HG03460 (cell line): ENCODE measurements around the gene GOLGA3.
"Not testable (repeated sequence)": the region's sequence is repeated elsewhere in the genome, so short reads cannot be mapped to it uniquely, and the experiment has no call there.

ENCODE experiments used
- ATAC-seq: cut with Tn5 transposase; IDR thresholded peaks from one replicate; pipeline ENCODE4 v1.9.1; 2021; ENCODE audit not compliant: unreplicated experiment

GOLGA3 gene

DNA sequence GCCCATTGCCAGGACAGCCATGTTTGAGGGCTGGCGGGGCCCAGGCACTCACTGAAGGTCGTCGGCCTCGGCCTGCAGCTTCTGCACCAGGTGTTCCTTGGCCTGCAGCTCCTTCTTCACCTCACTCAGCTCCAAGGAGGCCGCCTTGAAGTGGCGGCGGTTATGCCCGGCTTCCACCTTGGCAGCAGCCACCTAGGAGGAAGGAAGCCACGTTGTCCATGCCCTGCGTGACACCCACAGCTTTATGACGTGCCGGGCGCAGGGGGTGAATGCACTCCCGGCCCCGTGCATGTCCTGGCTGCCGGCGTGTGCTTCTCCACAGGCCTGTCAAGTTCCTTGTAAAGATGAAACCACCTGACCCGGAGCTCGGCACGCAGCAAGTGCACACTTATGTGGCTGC lies 51.1 kb downstream of the GOLGA3 start:
- no peak for ATAC-seq

DNA sequence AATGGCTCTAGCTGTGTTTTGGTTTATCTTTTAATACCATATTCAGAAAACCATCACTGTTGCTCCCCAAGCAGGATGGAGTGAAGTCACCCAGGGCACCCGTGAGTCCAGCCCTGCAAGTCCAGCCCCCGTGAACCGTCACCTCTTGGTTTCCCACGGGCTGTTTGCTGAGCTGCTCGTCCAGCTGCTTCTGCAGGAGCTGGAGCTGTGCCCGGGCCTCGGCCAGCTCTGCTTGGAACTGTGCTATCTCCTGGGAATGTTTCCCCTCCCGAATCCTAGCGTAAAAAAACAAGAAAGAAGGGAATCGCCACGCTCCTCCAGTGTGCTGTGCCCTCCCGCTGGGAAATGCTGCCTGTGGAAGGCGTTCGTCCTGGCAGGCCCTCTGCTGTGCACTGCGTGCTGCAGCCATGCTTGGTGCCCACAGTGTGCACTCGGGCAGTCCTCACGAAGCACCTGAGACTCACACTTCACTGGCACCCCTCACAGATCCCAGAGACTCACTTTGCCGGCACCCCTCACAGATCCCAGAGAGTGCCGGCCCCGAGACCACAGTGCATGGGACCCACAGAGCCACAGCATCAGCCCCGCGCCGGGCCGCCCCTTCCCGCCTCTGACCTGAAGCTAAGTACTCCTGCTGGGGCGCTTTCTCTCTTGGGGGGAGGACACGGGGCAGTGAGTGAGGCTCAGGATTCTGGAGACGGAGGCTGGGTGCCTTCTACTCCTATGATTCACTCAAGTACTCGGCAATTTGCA lies 51.7 kb downstream of the GOLGA3 start:
- no peak for ATAC-seq

DNA sequence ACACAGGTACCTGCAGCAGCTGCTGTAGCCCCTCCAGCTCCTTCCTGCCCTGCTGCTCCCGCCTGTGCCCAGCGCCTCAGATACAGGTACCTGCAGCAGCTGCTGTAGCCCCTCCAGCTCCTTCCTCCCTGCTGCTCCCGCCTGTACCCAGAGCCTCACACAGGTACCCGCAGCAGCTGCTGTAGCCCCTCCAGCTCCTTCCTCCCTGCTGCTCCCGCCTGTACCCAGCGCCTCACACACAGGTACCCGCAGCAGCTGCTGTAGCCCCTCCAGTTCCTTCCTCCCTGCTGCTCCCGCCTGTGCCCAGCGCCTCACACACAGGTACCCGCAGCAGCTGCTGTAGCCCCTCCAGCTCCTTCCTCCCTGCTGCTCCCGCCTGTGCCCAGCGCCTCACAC lies 52.4 kb downstream of the GOLGA3 start:
- not testable (repeated sequence) for ATAC-seq

DNA sequence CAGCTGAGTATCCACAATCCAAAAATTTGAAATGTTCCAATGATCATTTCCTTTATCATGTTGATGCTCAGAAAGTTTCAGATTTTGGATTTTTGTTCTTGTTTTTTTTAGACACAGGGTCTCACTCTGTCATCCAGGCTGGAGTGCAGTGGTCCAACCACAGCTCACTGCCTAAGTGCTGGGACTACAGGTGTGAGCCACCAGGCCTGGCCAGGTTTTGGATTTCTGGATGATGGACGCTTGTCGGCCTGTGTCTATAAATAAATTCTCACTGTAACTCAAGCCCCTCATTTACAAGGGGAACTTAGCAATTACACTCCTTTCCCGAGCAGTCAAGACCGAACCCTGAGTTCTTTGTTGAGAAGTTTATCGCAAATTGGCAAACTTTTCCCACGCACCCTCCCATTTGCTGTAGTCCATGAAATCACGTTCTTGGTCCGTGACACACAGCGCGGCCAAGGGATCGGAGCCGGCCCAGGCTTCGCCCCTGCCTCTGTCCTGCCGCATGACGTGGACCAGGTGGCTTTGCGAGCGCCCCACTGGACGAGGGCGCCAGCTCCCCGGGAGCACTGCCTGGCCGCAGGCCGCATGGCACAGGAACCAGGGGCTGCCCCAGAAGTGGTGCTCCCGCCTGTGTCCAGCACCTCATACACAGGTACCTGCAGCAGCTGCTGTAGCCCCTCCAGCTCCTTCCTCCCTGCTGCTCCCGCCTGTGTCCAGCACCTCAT lies 53.0 kb downstream of the GOLGA3 start:
- ATAC-seq, result no peak

DNA sequence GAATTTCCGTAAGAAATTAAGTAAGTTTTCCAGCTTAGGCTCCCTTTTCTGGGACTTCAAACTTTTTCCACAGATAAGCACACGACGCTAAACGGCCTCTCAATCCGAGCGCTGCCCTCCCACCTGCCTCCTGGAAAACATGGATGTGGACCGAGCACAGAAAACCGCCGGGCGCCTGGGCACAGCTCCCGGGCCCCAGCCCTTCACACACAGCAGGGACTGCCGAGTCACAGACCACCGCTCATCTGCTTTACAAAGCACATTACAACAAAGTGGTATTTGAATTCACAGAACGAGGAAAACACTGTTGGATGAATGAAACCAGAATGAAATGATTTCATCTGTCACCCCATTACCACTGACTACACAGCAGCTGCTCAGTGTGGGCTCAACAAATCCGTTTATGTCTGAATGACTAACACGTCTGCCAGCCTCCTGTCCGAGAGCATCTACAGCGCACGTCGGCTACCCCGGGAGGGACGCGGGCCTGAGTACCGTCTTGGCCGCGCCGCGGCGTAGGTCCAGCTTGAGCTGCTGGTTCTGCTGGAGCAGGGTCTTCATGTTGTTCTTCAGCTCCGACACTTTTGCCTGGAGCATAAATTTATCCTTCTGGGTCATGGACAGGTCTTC lies 53.9 kb downstream of the GOLGA3 start:
- ATAC-seq, result no peak

DNA sequence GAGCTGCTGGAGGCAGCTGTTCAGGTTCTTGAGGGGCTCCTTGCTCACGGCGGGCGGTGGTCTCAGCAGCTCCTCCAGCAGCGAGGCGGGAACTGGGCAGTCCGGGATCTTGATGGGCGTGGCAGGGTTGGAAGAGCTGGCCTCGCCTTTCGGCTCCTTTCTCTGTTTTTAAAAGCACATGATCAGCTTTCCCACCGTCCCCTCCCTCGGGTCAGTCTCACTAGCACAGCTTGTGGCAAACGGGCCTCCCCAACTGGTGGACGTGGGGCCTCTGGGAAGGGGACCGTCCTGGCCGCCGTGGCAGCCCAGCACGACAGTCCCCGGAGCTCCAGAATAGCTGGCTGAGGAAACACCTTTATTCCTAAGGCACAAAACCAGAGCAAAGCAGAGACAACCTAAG lies 54.5 kb downstream of the GOLGA3 start:
- ATAC-seq, result no peak

DNA sequence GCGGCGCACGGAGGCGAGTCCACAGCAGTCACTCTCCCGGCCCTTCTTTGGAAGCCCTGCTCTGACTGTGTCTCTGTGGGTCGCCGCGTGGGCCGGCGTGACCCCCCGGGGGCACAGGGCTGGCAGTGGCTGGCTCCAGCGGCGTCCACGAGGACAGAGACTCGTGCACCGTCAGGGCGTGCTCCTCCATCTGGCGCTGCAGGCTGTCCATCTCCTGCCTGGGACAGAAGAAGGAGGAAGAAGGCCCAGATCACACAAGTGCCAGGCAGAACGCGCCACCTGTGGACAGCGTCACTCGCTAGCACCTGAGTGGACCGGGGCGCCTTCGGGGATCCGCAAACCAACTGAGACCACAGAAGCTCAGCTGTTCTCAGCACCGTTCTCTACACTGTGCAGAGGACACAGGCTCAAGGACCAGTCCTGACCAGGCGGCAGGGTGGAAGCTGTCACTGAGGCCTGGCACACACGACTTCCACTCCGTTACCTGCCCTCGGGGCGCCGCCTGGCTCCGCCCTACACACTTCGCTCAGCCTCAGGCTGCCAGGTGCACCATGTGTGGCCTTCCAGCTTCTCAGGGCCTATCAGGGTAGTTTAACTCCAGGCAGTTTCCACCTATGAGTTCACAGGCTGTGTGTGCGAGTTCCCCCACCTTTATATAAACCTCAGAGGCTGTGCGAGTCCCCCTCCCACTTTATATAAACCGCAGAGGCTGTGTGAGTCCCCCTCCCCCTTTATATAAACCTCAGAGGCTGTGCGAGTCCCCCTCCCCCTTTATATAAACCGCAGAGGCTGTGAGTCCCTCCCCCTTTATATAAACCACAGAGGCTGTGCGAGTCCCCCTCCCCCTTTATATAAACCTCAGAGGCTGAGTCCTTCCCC lies 55.4 kb downstream of the GOLGA3 start:
- no peak for ATAC-seq

DNA sequence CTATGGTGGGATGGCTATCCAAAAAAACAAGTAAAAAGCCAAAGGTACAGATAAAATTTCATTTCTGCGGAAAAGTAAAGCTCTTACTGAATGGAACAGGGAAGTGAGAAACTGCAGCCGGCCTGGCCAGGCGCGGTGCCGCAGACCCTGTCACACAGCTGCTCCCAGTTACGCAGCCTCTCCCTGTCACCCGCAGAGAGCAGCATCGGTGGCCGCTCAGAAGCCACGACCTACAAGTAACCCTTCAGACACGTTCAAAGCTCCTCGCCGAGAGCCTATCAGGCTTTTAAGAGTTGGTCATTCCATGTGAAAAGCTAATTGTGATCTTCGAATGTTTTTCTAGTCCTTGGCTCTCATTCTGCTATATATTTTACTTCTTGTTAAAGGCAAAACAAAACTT lies 56.1 kb downstream of the GOLGA3 start:
- ATAC-seq, result no peak

DNA sequence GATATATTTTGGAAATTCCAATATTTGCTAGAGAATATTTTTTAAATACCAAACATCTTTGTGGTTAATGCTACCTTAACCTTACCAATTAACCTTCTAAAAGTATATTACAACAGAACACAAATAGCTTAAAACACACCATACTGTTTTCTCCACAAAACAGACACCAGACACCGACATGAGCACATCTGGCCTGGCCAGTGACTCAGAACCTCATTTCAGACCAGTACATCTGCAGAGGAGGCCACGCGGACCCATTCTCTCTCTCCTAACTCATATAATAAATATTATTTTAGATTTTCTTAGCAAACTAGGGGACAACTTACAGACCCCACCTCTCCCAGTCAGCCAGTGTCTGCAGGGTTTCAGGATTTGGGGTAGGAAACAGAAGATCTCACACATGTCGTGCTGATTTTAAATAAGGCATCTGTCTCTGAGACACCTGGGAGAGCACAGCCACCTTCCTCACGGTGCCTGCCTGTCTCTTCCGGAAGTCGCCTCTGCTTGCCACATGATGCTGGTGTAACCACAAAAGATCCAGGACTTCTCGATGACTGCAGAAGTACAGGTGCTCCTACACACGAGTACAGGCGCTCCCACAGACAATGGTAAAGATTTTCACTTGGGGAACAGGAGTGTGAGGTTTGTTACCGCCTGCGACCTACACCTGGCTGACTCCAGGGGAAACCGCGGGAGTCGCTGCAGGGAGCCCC lies 57.4 kb downstream of the GOLGA3 start:
- ATAC-seq, result no peak

DNA sequence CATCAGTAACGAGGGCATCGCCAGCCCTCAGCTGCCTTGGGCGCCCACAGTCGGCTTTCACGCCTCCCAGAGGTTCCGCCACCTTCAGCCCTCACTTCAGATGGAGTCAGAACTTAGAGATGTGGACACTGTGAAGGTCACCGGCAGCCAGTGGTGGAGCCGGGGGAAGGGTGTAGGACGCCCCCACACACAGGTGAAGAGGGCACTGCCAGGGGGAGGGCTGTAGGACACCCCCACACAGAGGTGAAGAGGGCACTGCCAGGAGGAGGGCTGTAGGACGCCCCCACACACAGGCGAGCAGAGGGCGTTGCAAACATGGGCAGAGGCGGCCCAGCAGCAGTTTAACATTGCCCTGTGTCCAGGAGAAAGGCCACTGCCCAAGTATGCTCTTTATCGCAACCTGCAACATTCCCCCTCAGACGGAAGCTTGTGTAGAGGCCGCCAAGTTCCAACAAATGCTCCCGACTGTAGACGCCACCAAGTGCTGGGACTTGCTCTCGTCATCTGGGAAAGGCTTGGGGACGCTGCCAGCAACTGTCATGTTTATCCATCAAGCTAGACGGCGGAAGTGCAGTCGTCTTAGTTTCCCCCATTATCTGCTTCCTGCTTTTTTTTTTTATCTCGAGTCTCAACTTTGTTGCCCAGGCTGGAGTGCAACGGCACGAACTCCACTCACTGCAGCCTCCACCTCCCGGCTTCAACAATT lies 62.1 kb downstream of the GOLGA3 start:
- ATAC-seq, result no peak

DNA sequence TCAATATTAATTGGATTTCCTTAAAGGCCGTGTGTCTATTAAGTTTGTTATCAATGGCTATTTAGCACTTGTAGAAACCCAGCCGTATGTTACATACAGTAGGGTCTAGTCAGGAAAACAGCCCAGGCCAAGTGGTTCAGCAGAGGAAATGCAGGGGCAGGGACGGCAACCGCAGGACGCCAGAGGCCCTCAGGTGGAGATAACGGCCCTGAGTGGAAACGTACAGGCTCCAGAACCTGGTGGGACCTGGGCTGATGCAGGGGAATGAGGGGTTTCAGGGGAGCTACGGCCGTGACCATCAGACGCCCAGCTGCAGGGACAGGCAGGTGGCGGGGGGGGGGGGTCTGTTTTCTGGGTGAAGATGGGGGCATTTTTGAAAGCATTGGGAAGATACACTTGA lies 63.3 kb downstream of the GOLGA3 start:
- no peak for ATAC-seq

DNA sequence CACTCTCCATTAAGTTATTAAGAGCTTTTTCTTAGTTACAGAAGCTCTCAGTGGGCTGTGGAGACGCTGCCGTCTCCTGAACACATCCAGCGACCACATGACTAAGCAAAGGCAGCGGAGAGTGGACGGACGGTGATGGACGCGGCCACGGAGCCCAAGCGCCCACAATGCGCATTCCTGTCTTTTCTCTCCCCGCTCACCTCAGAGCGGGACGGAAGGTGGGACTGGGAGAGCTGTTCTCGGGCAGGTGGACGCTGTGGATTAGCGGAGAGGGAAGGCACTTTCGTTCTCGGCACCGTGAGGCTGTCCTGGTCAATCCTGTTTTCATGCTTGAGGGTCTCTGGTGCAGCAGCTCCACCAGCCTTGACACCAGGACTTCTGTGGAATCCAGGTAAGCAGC lies 64.4 kb downstream of the GOLGA3 start:
- no peak for ATAC-seq

DNA sequence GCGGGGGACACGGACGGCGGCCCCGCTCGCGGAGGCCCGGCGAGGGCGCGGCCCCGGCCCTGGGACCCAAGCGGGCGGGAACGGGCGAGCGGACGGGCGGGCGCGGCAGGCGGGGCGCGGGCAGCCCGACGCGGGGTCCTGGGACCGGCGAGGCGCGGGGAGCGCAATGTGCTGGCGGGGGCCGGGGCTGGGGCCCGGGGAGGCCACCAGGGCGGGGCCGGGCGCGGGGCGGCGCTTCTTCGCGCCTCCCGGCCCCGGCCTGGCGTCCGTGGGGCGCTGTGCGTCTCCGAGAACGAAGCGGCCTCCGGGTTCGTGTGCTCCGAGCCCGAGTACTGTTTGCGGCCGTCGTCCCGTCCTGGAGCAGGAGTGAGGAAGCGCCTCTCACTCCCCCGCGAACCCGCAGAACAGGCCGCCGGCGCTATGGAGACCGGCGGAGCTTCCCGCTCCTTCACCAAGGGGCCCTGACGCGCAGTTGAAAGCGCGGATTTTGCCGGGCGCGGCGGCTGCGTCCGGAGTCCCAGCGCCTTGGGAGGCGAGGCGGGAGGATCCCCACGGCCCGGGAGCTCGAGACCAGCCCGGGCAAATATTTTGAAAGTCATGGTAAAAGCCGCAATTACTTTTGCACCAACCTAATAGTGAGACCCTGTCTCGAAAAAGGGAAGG lies 66.6 kb downstream of the GOLGA3 start:
- peak; percentile 65 for ATAC-seq

DNA sequence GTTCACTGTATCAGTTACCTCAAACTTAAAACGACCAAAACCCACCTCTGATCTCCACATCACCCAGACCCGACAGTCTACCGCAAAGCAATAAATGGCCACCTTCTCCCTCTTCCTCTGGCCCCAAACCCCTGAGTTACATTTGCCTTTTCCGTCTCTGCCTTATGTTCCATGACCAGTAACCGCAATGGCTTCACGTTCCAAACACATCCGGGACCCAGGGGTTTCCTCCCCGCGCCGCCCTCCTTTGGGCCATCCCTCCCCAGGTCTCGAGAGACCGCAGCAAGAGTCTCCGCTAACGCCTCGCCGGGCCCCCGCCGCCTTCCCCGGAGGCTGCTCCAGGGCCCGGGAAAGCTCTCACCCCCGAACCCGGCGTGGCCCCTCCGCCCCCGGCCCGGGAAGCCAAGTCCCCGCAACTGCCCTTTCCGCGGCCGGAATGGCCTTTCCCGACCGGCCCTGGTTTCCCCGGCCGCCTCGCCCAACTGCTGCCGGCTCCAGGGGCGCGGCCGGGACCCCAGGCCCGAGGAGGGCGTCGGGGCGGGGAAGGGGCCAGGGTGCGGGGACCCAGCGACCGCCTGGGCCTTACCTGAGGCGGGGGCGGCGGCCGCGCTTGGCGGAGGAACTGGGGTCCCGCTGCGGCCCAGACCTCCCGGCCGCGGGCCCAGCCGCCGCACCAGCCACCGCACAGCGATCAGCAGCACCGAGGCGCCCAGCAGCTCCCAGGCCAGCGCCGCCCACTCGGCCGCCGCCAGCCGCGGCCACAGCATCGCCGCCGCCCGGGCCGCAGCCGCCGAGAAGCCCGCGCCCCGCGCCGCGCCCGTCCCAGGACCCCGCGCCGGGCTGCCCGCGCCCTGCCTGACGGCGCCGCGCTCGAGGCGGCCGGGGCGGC lies 67.4 kb downstream of the GOLGA3 start, which contains the start of gene ANKLE2:
ANKLE2 (minus strand) TSS at position 801 of the 889 bp plus-strand sequence; CDS start at position 767, 34 bp downstream.
- ATAC-seq, result peak; percentile 14

DNA sequence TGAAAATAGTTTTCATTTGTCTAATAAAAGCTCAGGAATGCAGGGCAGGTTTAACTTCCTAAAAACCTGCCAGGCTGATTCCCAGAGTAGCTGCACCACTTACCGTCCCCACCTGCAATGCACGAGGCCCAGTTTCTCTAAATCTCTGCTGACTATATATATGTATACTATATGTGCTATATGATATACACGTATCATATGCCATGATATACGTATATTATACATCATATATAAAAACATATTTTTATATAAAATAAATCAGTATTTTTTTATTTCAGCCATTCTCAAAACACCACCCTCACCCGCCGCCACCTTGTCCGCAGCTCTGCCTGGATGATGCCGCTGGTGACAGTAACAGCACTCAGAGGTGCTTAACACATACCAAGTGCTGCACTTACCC lies 69.3 kb downstream of the GOLGA3 start:
- no peak for ATAC-seq

DNA sequence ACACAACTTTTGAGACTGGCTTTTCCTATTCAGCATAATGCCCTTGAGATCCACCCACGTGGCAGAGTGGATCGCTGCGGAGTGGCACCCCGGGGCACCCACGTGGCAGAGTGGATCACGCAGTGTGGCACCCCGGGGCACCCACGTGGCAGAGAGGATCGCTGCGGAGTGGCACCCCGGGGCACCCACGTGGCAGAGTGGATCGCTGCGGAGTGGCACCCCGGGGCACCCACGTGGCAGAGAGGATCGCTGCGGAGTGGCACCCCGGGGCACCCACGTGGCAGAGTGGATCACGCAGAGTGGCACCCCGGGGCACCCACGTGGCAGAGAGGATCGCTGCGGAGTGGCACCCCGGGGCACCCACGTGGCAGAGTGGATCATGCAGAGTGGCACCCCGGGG lies 69.8 kb downstream of the GOLGA3 start:
- not testable (repeated sequence) for ATAC-seq

DNA sequence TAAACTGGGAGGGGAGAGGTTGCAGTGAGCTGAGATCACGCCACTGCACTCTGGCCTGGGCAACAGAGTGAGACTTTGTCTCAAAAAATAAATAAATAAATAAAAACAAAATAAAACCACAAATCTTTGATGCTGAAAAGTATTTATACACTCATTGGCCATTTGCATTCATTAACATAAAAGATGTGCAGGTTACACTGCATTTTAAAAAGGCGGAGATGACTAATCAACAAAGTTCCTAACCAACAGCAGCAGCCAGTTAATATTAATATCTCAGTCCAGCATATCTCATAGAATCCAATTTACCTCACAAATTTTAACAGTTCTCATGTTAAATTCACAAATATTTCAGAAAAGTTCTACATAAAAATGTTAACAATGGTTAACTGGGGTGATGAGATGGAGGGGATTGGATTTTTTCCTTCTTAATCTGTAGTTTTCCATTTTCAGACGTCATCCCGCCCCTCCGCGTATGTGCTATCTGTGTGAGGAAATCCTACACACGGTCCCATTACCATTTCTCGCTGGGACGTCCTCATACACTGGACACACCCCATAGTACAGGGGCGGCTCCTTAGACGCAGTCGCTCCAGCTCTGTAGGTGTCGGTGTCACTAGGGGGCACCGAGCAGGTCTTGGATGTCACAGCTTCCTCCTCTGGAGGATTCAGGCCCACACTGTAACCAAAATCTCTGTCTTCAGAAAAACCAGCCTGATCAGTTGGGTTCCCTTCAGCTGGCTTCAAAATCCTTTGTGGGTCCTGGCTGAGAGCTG lies 74.3 kb downstream of the GOLGA3 start:
- ATAC-seq, result no peak
